NCI-H748 (cell line): ENCODE measurements around the gene JARID2.
"Not testable (repeated sequence)": the region's sequence is repeated elsewhere in the genome, so short reads cannot be mapped to it uniquely, and the experiment has no call there.

Source experiments
- DNase-seq: peaks from one replicate; lab custom pipeline; 2025; ENCODE audit not compliant: unreplicated experiment; lab: John Stamatoyannopoulos, UW

The JARID2 gene

GRCh38 chr6:15305909-15306308 lies 60.0 kb downstream of the JARID2 start:
- DNase-seq: no peak

DNA sequence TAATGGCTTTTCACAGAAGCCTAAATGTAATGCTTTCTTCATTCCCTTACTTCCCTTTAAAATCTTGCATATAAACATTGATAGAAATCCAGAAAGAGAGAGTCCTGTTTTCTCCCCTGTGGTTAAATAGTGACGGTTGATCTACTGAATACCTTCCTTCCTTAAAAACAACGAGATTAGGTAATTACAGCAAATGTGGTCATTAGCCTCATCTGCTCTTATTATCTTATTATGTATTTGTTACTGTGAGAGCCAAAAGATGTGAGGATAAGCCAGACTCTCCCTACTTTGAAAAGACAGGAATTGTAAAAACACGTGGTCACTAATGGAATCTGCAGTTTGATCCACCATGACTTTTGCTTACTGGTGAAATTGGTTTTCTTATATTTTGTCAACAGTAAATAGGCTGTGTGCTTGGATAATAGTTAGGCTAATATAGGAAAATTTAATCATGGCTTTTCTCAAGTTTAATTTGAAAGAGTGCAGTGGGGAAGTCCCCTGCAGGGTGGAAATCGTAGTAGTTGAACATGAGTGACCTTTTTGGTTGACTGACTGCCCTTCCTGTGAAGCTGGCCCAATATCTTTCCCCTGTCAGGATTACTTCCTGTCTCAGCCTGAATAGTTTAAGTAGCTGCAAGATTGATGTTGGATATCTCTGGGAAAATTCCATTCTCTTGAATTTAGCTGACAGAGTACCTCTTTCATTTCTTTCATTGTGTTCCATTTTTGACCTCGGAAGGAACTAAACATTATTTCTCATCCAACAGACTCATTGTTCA lies 62.8 kb downstream of the JARID2 start:
- no peak for DNase-seq

DNA sequence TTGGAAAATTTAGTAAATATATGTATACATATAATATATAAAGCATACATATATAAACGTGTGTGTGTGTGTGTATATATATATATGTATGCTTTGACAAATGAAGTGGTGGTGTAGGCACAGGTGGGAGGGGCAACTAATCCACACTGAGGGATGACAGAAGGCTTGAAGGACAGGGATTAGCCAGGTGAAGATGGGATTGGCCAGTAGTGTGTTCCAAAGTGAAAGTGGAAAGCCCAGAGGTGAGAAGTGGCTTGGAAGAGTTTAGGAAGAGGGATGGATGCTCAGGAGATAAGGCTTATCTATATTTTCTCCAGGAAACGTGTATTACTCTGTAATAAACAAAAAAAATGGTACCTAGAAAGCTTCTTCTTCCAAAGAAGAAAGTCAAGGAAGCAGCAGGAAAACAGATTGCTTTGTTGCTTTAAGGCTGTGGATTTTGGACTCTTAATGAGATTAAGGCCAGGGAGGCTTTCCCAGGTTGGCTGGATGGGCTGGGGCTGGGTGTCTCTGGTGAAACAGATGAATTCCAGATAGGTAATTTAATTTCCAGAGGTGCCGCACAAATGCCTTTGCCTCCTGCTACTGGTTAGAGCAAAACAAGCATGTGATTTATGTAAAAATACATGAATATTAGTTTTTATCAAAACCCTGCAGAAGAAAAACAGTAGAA lies 63.9 kb downstream of the JARID2 start:
- DNase-seq: no peak

DNA sequence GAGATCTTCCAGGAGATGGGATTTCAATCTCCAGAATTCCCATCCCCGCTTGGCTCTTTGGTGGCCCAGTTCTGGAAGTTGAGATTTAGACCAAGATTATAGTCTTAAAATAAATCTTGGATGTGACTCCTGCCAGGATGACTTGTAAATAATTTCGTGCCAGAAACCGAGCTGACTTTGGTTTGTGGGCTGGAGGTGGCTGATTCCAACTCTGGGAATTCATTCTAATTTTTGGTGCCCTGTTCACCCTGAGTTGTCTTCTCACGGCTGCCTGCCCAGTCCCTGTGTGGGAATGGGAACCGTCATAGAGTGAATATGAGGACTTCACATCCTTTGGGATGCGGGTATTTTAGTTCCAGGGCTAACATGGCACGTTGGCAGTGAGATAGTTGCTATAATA lies 64.8 kb downstream of the JARID2 start:
- DNase-seq: no peak

- DNase-seq: no peak
These were observed 66.6 kb downstream of the JARID2 start for GRCh38 chr6:15312500-15312899.

GRCh38 chr6:15313367-15313766 lies 67.5 kb downstream of the JARID2 start:
- no peak for DNase-seq

- DNase-seq: no peak
These were observed 70.9 kb downstream of the JARID2 start for GRCh38 chr6:15316754-15317153.

DNA sequence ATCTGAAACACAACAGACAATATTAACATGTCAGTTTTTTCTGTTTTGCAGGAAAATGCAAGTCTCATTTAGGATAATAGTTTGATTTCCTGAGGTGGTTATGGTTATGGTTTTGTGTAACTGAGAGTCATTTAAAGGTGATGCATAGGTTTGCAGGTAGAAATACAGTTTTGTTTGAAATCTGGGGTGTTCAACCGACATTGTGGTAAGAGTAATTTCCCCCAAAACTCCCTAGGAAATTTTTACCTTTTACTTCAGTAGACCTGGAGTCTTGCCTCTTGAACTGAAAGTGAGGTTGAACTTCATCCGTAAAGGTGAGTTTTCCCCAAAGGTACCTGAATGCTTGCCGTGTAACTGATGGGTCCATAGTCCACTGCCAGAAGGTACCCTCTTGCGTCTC lies 71.4 kb downstream of the JARID2 start:
- no peak for DNase-seq

GRCh38 chr6:15317934-15318902 lies 72.3 kb downstream of the JARID2 start:
- DNase-seq: no peak

DNA sequence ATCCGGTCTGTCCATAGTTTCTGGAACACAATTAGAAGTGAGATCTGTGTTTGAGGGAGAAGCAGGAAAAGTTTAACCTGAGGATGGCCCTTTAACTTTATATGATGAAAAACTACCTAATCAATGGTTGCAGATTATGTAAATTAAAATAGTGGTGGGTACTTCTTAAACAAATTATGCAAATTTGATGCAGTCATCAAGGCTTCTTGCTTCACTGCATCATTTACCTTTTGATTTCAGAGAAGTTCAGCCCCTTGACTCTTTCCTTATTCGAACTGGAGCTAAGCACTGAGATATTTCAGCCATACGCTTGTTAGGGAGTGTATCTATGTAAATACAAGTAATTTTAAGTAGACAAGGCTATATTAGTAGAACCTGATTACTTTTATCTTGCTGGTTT lies 73.8 kb downstream of the JARID2 start:
- DNase-seq: no peak

GRCh38 chr6:15320693-15321092 lies 74.8 kb downstream of the JARID2 start:
- no peak for DNase-seq

DNA sequence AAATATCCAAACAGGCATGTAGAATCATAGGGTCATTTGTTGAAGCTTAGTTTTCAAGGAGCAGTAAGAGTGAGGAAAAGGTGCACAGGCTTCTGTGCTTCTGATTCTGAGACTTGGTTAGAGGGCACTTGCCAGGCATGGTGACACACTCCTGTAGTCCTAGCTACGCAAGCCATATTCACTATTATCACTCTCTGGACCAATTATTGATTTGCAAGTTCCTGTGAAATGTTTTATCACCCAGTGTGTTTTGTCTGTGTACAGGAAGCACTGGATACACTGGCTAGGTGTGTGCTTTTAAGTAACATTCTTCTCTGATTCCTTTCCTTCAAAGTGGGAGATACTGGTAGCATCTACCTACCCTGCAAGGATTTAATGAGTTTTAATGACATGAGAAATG lies 76.3 kb downstream of the JARID2 start:
- DNase-seq: no peak

- no peak for DNase-seq
These were observed 77.1 kb downstream of the JARID2 start for GRCh38 chr6:15322781-15323536.

DNA sequence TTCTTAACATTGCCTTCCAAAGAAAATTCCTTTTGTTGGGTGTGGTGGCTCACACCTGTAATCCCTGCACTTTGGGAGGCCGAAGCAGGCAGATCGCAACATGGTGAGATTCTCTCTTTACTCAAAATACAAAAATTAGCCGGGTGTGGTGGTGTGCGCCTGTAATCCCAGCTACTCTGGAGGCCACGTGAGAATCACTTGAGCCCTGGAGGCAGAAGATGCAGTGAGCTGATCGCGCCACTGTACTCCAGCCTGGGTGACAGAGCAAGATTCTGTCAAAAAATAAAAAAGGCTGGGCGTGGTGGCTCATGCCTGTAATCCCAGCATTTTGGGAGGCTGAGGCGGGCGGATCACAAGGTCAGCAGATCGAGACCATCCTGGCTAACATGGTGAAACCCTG lies 77.7 kb downstream of the JARID2 start:
- DNase-seq: not testable (repeated sequence)

GRCh38 chr6:15324427-15324985 lies 78.6 kb downstream of the JARID2 start:
- DNase-seq: no peak

GRCh38 chr6:15325540-15325955 lies 79.7 kb downstream of the JARID2 start:
- DNase-seq: no peak

DNA sequence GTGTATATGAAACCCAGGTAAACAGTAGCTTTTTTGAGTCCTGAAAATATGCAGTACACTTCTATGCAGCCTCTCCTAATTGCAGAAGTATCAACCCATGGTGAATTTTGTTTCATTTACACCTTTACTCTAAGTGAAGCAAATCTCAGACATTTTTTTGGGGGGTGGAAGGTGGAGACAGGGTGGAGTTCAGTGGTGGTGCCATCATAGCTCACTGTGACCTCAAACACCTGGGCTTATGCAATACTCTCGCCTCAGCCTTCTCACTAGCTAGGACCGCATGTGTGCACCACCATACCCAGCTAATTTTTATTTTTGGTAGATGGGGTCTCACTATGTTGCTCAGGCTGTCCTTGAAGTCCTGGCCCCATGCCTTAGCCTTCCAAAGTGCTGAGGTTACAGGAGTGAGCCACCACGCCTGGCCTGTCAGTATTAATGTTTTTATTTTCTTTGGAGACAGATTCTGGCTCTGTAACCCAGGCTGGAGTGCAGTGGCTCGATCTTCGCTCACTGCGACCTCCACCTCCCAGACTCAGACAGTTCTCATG lies 80.3 kb downstream of the JARID2 start:
- no peak for DNase-seq

DNA sequence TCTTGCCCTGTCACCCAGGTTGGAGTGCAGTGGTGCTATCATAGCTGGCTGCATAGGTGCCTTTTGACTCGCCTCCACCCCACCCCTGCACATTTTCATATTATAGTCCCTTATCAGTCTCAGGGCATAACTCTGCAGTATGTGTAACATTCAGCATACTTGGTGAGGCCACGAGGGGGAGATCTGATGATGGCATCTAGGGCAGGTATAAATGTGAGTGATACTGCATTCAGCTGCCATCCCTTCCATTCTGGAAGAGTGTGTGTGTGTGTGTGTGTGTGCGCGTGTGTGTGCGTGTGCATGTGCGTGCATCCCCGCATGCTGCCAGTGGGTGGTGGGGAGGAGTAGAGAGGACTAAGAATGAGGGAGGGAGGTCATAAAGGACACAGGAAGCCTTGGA lies 81.4 kb downstream of the JARID2 start:
- DNase-seq: no peak

DNA sequence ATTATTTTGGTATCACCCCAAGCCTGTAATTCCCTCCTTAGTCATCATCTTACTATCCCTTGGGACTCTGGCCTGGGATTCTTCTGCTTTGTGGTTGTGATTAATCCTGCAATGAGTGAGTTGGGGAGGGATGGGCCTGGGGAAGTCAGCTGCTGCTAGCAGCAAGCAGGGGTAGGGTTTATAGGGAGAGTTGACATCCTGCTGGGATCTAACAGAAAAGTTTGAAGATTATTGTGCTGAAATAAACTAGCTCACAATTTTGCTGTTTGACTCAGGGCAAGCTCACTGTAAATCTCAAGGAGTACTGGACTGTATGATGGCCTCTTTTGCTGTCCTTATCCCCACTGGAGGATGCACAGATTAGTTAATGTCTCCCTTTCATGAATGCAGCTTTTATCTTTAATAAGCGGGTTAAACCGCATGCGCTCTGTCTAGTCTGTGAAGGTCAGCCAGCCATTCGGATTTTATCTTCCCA lies 83.4 kb downstream of the JARID2 start:
- DNase-seq: no peak
